Muscle of back (tissue), 13 donors: ENCODE results near the gene RTF2. TPM values are rescaled to one million over a fixed set of nuclear protein-coding genes. Genes with fewer than 3 reads are reported as not detected.

ENCODE experiments used
- DNase-seq, 3 donors: peaks; one replicate each; pipeline versions ENCODE4 v3.0.0 to v3.0.0-alpha.2; 2013
- long read RNA-seq, 9 donors: transcript quantifications; one replicate each; lab custom pipeline, GENCODE V29; 2026
- polyA plus RNA-seq, 10 donors: library from polyadenylated mRNA; unstranded; fragments of 120-200 nt; gene quantifications; one replicate each; pipeline ENCODE4 v1.2.1, GENCODE V29; 2013; ENCODE audit not compliant: insufficient read length in 10 of 10

RTF2 gene, protein sequence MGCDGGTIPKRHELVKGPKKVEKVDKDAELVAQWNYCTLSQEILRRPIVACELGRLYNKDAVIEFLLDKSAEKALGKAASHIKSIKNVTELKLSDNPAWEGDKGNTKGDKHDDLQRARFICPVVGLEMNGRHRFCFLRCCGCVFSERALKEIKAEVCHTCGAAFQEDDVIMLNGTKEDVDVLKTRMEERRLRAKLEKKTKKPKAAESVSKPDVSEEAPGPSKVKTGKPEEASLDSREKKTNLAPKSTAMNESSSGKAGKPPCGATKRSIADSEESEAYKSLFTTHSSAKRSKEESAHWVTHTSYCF
- 100 to 1,000 TPM in 4 of 10 donors, 10 to 100 TPM in 6; 87.8 to 104 (median 98.0) TPM for polyA plus RNA-seq
- long read RNA-seq, donor 1, transcript RTF2-202 (9 exons, 2,212 nt), result major isoform, 25 of 47 reads
- long read RNA-seq, donor 1, partial matches to known transcripts, result 18 of 47 reads
- long read RNA-seq, donor 1, other reads (novel, unspliced or antisense), result 0 of 47 reads
- long read RNA-seq, donor 2, transcript RTF2-202 (9 exons, 2,212 nt), result major isoform, 20 of 32 reads
- long read RNA-seq, donor 2, transcript RTF2-207 (3 exons, 2,193 nt), result minor isoform, 10 of 32 reads
- long read RNA-seq, donor 2, partial matches to known transcripts, result 0 of 32 reads
- long read RNA-seq, donor 2, other reads (novel, unspliced or antisense), result 0 of 32 reads
- long read RNA-seq, donor 3, result 0 reads
- long read RNA-seq, donor 4, transcript RTF2-202 (9 exons, 2,212 nt), result major isoform, 21 of 42 reads
- long read RNA-seq, donor 4, transcript RTF2-207 (3 exons, 2,193 nt), result minor isoform, 5 of 42 reads
- long read RNA-seq, donor 4, partial matches to known transcripts, result 16 of 42 reads
- long read RNA-seq, donor 4, other reads (novel, unspliced or antisense), result 0 of 42 reads
- long read RNA-seq, donor 5, transcript RTF2-202 (9 exons, 2,212 nt), result major isoform, 26 of 37 reads
- long read RNA-seq, donor 5, partial matches to known transcripts, result 7 of 37 reads
- long read RNA-seq, donor 5, other reads (novel, unspliced or antisense), result 0 of 37 reads
- long read RNA-seq, donor 6, transcript RTF2-202 (9 exons, 2,212 nt), result major isoform, 33 of 50 reads
- long read RNA-seq, donor 6, partial matches to known transcripts, result 12 of 50 reads
- long read RNA-seq, donor 6, other reads (novel, unspliced or antisense), result 0 of 50 reads
- long read RNA-seq, donor 7, transcript RTF2-207 (3 exons, 2,193 nt), result minor isoform, 6 of 54 reads
- long read RNA-seq, donor 7, transcript RTF2-202 (9 exons, 2,212 nt), result major isoform, 28 of 54 reads
- long read RNA-seq, donor 7, partial matches to known transcripts, result 18 of 54 reads
- long read RNA-seq, donor 7, other reads (novel, unspliced or antisense), result 0 of 54 reads
- long read RNA-seq, donor 8, transcript RTF2-202 (9 exons, 2,212 nt), result major isoform, 16 of 34 reads
- long read RNA-seq, donor 8, partial matches to known transcripts, result 14 of 34 reads
- long read RNA-seq, donor 8, other reads (novel, unspliced or antisense), result 0 of 34 reads
- long read RNA-seq, donor 9, partial matches to known transcripts, result 0 of 2 reads
- long read RNA-seq, donor 9, other reads (novel, unspliced or antisense), result 0 of 2 reads

DNA sequence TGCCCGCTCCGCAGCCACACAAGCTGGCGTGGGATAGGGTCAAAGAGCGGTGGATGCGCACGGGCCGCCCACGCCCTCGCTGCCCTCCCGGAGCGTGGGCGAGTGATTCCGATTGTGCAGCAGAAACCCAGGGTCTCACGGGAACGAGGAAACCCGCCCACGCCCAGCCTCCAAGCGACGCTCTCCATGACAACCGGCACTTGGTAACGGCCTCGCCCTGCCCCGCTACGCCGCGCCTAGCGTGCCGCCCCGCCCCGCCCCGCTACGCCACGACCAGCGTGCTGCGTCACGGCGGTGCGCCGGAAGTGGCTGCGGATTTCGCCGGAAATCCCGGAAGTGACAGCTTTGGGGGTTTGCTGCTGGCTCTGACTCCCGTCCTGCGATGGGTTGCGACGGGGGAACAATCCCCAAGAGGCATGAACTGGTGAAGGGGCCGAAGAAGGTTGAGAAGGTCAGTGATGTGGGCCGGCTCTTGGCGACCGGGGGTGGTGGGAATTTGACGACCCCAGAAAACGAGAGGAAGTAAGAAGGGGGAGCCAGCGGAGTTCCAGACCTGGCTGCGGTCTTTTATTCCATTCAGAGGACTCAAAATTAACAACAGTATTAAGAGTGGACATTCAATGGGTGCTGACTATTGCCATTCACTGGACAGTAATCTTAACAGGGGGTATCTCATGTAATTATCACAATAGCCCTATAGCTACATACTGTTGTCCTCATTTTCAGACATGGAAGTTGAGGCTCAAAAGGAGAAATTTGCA, at the start of gene RTF2:
RTF2 (plus strand) TSS at position 312 of the 761 bp plus-strand sequence; CDS start at position 383, 71 bp downstream.
- DNase-seq, result peak; percentile 91 to 98 (median 95)

DNA sequence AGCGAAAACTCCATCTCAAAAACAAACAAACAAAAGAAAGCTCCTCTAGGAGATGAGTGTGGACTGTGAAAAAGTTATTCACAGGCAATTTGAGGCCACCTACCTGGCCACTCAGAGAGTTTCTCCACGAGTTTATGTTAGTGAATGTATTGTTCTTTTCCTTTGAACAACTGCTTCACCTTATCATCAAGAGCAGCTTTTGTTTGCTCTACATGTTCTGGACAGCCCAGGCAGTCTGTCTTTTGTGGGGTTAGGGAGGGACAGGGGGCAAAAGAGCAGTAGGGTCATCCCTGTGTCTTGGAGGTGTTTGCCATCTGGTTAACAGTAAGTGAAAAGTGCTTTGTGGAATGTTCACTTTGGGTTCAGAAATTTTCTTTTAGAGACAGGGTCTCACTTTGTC, 48.4 kb upstream of the RTF2 start:
- DNase-seq, result no peak

DNA sequence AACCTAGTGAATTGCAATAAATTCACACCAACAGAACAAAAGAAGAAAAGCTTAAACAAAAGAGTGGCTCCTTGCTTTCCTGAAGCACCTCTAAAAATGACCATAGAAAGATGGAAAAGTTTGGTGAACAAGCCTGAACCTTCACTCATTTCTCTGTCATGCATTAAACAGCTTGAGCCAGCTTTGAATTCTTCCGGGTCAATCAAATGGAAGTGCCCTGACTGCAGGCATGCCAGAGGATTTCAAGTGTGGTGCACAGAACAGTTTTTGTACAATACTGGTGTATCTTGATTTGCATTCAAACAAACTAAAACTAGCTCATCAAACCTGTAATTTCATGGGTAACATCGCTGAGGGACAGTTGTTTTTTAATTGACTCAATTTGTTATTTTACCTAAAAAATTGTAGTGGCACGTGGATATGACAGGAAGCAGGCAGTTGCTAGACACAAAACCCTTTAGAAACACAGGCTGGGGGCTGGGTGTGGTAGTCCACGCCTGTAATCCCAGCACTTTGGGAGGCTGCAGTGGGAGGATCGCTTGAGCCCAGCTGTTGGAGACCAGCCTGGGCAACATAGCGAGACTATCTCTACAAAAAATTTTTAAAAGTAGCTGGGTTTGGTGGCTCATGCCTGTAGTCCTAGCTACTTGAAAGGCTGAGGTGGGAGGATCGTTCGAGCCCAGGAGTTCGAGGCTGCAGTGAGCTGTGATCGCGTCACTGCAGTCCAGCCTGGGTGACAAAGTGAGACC, 47.3 kb upstream of the RTF2 start:
- no peak for DNase-seq

DNA sequence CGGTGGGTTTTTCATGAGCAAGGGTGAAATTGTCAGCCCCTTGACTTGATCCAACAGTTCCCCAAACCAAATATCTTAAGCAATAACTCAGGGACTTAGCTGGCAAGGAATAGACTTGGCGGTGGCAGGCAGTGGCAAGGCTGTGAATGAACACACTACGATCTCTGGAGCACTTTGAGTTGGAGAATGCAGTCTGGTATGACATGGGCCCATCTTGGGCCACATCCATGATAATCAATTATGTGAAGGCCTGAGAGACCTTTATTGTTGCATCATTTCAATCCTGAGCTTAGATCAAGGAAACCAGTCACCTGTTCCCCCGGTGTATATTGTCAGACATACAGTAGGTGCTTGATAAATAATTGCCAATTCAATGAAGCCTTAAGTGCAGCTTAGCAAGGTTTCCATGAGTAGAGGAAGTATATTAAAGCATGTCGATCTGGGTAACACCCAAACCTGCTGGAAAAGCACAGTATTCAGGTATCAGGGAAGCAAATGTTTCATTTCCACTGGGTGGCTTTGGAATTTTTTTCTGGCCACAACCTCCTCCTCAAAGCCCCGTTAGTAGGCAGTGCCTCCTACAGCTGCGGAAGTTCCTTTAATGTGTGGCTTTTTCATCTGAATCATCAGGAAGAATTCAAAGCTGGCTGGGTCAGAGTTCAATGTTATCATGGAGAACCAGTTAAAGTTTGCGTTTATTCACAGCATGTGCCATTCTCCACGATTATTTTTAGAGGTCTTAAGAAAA, 46.2 kb upstream of the RTF2 start:
- DNase-seq, result no peak

DNA sequence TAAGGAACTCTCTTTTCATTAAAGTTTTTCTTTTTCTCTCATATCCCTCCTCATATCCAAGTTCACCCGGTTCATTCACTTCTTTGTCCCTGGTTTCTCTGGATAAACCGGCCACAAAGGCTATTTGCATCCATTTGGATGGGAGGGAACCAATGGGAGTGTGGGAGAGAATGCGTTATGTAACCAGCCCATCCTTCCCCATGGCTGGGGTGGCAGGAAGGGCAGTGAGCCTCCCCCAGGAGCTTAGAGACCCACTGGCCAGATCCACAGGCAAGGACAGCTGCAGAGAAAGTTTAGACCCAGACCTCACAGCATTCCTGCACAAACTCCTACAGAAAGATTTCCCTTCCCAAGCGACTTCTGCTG, 45.6 kb upstream of the RTF2 start:
- DNase-seq, result no peak

DNA sequence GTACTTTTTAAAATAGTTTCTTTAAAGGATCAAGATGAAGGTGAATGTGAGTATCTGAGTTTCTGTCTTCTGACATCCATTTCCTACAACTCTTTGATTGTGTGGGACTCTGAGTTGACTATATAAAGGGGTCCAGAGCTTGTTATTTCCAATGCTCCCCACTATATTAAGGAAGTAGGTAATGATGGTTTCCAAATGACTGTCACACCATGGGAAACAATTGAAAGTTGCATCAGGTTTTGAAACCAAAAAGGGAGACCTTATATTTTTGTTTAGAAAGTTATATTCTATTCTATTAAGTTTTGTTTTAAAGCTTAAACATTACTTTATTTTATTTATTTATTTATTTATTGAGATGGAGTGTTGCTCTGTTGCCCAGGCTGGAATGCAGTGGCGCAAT, 45.2 kb upstream of the RTF2 start:
- no peak for DNase-seq

DNA sequence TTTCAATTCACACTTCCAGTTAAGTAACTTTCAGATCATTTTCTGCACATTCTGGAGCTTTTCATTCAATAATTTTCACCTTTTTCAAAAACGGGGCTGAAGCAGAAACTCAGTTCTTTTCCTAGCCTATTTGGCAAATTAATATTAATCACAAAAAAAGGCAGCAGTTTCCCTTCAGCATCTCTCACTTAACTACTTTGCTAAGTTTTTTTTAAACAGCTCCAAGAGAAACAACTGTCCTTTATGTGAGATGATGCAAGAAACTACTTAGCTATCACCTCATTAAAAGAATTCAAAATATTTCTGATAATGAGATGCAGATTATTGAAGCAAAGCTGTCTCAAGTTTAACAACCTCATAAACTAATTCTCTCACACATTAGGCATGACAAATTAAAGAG, 44.5 kb upstream of the RTF2 start:
- no peak for DNase-seq

DNA sequence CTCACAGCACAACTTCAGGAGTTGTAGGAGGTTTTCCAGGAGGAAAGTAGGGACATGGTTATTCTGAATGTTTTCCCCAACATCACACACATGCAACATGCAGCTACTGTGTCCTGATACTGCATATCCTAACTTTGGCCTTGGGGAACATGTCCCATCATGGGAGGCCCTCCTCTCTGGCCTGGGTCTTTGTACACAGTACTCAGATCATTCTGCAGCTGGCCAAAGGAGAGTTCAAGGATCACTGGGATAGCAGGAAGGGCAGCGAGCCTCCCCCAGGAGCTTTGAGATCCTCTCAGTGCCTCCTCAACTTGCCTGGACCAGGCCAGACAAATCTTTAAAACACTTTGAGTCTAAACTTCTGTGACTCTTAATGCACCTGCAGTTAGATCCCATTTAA, 43.5 kb upstream of the RTF2 start:
- no peak for DNase-seq

DNA sequence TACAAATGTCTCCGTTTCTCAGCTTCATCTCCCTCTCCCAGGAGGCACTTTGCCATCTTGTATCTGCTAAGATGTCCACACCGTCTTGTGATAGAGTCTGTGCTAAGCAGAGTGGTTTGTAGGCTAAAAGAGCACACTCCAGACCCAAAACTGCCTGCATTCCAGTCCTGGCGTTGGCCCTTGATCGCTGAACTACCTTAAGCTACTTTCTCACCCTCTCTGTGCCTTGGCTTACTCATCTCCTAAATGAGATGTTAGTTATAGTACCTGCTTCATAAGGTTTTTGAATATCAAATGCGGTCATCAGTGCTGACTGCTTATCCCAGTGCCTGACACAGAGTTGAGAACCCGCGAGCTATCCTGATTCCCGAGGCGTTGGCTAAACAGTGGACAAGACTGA, 42.4 kb upstream of the RTF2 start:
- DNase-seq, result no peak

DNA sequence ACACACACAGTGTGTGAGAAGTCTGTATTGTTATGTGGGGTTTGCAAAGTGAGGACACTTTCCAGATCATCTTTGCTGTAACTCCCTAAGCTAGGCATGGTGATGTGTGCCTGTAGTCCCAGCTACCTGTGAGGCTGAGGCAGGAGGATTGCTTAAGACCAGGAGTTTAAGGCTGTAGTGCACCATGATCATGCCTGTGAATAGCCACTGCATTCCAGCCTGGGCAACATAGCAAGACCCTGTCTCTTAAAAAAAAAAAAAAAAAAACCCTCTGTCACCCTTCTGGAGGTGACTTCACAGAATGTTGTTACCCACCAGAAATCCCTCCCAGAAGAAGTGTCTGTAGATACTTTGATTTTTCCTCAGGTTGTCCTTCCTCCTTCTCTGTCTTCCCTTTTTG, 41.5 kb upstream of the RTF2 start:
- DNase-seq, result no peak

DNA sequence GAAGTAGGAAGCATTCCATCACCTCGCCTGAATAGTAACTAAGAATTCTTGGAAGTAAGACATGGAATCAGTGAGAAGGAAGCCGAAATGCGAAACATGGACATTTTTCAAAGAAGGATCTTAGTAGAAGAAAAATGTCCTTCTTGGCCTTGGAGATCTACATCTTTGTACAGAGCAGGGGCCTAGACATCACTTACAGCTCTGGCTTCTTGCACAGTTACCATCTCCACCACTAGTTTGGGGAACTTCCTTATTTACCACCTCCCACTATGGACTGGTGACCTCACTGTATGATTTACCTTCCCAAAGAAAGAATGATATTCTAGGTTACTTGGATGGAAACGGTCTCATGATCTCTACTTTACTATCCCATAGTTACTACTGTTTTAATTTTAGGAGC, 40.6 kb upstream of the RTF2 start:
- no peak for DNase-seq

DNA sequence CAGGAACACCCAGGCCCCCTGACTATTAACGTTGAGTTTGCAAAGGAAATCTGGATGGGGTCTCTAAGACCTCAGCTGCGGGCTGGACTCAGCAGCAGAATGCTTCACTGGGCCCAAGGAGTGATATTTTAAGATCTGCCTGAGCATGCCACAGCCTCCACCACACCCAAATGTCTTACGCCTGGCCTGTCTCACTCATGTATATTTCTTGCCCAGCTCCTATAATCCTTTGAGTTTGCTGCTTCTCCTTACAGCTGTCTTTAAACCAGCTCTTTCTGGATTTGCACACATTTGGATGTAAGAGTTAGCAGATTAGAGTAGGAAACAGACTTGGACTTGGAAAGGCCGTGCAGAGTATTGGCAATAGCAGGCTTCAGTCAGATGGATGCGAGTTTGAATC, 40.0 kb upstream of the RTF2 start:
- DNase-seq, result no peak

DNA sequence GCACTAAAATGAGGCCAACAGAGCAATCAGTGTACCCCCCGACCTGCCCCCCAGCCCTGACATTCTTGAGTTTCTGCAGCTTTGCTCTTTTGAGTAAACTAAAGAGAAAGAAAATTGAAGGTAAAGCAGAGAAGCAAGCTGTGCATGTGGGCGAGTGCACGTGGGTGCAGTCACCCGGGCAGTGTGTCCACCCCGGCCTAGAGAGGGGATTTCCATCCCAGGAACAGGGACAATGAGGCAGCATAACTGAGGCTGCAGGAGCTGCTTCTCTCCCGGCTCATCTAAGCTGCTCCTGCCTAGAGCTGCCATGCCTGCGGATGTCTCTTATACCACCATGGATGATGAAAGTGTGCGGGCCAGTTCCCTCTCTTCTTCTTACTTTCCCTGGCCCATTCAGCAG, 39.5 kb upstream of the RTF2 start:
- DNase-seq, result no peak

DNA sequence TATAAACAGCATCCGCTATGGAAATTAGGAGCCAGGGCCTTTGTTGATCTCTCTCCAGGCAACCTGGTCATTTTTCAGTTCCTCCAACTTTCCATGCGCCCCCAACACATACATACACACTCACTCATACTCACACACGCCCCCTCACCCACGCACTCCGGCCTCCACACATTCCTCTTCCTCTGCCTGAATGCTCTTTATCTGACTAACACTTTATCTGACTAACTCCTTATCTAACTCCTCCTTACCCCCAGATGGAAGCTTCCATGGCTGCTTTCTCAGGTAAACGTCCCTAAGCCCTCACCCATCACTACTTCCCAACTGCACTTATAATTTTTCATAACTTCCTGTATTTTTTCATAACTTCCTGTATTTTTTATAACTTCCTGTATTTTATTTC, 38.9 kb upstream of the RTF2 start:
- DNase-seq, result no peak

DNA sequence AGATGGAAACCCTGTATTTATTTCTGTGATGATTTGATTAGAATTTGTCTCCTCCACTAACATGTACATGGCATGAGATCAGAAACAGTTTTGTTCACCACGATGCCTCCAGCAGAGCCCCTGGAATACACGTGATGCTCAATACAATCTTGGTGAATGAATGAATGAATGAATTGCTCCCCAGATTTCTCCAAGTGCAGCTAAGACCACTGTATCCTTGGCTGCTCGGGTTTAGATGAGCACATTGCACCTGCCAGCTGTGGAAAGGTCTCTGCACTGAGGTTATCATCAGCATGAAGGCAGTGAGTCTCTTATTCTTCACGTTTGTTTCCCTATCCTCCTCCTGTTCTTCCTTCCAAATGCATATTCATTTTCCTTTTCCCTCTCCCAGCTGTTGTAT, 38.5 kb upstream of the RTF2 start:
- no peak for DNase-seq

DNA sequence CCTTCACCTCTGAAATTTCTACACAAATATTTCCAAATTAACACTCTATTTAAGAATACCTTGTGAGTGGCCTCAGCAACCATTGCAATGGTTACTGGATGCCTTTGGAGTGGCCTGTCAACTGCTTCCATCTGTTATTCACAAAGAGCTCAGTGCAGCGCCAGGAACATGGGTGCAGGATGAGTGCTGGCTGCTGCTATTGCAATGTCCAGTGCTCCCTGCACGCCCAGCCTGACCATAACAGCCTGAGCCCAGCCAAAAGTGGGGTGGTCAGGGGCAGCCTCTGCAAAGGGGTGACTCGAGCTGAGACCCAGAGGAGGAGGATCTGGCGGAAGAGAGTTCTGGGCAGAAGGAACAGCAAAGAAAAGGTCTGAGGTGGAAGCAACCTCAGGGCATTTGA, 38.0 kb upstream of the RTF2 start:
- DNase-seq, result no peak

DNA sequence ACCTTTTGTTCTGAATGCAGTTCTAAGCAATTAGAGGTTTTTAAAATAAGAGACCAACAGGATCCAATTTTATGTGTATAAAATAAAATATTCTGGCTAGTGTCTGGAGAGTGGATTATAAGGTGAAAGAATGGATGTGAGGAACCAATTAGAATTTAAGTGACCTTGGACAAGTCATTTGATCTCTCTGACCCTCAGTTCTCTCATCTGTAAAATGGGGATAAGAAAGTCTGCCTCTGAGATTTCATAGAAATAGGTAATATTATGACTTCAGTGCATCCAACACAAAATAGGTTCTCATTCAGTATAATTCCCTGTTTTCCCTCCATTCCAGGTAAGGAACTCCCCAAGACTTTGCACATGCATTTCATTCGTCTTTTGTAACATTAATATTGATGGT, 37.5 kb upstream of the RTF2 start:
- no peak for DNase-seq

DNA sequence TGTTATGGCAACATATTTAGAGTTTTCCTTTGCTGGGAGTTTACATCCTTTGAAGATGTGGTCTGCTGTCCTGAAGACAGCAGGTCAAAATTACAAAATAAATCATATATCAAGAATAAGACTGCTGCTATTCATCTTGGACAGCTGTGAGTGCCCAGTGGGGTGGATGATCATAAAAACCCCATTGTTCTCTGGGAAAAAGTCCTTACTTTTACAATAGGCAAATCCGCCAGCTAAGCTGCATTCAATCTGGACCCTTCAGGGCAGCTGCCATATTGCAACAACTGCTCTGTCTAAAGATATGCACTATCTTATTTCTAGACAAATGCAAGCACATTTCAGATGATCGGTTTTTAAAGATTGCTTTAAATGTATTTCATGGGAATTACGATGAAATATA, 37.0 kb upstream of the RTF2 start:
- no peak for DNase-seq

DNA sequence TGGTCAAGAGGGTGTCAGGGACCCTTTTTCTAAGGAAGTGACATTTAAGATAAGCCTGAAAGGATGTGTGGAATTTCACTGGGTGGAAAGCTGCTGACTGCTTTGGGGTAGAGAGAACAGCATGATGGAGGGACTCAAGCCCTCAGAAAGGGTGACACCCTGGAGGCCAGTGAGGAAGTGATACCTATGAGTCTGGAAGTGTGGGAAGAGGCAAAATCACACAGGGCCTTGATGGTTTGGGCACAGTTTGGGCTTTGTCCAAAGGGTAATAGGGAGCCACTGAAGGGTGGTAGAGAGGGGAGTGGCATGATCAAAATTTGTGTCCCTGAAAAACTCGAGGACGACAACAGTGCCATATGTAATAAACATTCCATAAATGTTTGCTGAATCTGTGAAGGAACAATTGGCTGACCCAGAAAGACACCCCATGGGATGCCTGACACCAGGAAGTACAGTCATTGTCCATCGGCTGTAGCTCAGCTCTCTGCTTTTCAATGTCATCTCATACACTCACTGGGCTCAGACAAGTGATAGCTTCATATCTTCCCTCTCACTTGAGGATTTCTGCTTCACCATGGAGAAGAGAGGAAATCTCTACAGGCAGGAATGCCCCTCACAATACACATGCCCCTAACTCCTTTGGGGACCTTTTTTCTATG, 35.1 kb upstream of the RTF2 start:
- no peak for DNase-seq
